Erythroblast (primary cell): ENCODE measurements around the gene GPX3.

ENCODE experiments used
- GATA1 ChIP-seq: IDR thresholded peaks from 2 replicates; pipeline ENCODE4 v1.6.1; 2011; ENCODE audit warnings: low read depth, mild to moderate bottlenecking, control low read depth, low read length, moderate library complexity
- POLR2A ChIP-seq: IDR thresholded peaks from 2 replicates; pipeline ENCODE4 v1.6.1; 2011; ENCODE audit warnings: mild to moderate bottlenecking, low read length

DNA sequence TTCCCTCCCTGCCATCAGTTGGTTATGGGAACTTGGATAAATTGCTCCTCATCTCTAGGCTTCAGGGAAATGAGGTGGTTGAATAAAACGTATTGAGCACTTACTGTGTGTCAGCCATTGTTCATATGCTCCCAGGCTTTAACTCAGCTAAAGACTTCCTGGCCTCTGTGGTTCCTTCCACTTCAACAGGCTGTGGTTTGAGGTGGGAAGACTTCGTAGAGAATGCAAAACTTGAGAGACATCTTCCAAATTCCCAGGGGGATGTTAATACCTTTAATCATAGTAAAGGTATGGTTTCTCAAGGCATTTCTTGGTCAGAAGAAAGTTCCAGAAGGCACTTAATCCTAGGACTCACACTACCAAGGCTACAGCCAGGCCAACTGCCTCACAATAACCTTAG is 1.5 kb upstream of the GPX3 start:
- no peak for TF ChIP-seq POLR2A
- TF ChIP-seq GATA1 = no peak
